AG10803 (cell line): ENCODE measurements around the gene EVX1.

Experiments
- DNase-seq: peaks from one replicate; pipeline ENCODE4 v3.0.0; 2010; ENCODE audit warnings: low read depth
- H3K4me3 ChIP-seq: 2 replicates; pipeline ENCODE4 v1.5.1; 2011; ENCODE audit warnings: mild to moderate bottlenecking, low read length, control low read depth
- TF ChIP-seq, protein P1 (sequence below): conservative IDR thresholded peaks from 2 replicates; pipeline ENCODE4 v1.5.1; 2011; ENCODE audit warnings: mild to moderate bottlenecking, low read length, control low read depth, inconsistent platforms

The EVX1 gene

DNA sequence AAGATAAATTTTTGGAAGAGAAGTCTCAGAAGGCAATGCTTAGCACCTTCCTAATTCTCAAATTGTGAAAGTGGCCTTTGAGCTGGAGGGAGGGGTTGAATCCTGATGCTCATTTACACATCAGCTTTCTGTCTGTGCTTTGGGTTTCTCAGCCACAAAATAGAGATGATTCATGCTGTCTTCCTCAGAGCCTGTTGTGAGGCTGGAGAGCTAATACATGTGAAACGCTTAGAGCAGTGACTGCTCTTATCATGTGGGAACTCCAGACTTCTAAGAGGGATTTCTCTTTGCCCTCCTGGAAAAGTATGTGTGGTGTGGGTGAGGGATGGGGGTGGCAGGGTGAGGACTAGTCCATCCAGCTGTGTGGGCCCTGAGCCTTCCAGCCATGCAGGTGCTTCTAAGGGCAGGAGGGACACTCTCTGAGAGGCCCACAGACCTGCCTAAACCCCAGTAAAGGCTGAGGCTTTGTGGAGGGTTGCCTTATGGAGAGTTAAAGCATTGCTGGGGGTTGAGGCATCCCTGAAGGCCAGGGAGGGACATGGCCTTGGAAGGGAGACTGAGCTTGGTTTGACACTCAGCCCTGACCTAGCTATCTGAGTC, 4.8 kb upstream of the EVX1 start:
- TF ChIP-seq, protein P1, sequence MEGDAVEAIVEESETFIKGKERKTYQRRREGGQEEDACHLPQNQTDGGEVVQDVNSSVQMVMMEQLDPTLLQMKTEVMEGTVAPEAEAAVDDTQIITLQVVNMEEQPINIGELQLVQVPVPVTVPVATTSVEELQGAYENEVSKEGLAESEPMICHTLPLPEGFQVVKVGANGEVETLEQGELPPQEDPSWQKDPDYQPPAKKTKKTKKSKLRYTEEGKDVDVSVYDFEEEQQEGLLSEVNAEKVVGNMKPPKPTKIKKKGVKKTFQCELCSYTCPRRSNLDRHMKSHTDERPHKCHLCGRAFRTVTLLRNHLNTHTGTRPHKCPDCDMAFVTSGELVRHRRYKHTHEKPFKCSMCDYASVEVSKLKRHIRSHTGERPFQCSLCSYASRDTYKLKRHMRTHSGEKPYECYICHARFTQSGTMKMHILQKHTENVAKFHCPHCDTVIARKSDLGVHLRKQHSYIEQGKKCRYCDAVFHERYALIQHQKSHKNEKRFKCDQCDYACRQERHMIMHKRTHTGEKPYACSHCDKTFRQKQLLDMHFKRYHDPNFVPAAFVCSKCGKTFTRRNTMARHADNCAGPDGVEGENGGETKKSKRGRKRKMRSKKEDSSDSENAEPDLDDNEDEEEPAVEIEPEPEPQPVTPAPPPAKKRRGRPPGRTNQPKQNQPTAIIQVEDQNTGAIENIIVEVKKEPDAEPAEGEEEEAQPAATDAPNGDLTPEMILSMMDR: no peak
- peak; percentile 63 for DNase-seq
- H3K4me3 ChIP-seq: no peak overlapping the region

DNA sequence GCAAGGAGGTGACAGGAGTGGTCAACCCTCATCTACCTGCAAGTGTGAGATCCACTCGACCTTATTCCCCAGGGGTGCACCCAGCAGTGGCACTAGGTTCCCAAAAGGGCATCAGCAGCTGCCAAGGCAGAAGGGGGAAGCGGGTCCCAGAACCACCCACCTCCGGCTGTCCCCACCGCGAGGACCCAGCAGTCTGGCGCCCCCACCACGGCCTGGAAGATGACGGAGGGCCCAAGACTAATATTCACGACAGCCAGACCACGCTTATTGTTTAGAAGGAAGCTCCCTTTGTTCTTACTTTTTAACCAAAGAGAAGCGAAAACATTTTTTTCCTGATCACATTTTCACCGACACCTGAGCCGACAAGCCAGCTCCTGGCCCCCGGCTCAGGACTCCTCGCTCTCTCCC, 3.6 kb upstream of the EVX1 start:
- TF ChIP-seq, protein P1: no peak
- no peak for DNase-seq
- H3K4me3 ChIP-seq: no peak overlapping the region

DNA sequence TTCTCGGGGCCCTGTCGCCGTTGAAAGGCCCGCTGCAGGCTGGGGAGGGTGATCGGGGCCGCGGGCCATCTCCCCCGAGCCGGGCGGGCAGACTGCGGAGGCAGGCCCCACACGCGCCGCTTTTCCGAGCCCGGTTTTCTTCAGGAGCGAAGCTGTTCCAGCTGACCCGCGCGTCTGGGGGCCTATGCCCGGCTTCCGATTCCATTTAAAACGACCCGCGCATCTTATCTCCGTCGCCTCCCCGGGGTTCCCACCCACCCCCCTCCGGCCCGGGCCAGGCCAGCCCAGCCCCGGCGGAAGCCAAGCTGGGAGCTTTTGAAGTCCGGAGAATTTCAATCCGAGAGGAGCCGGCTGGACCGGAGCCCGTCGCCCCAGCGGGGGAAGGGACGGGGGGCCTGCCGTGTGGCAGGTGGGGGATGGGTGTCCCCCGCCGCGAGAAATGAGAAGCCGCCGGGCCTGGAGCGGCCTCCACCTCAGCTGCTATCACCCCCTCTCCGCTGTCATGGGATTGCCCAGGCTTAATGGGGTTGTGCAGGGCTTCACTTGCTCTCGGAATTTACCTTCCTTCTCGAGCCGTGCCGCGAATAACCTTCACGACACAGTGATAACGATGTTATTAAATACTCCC, 3.1 kb upstream of the EVX1 start:
- no peak overlapping the region for H3K4me3 ChIP-seq
- no peak for DNase-seq
- TF ChIP-seq, protein P1: no peak

DNA sequence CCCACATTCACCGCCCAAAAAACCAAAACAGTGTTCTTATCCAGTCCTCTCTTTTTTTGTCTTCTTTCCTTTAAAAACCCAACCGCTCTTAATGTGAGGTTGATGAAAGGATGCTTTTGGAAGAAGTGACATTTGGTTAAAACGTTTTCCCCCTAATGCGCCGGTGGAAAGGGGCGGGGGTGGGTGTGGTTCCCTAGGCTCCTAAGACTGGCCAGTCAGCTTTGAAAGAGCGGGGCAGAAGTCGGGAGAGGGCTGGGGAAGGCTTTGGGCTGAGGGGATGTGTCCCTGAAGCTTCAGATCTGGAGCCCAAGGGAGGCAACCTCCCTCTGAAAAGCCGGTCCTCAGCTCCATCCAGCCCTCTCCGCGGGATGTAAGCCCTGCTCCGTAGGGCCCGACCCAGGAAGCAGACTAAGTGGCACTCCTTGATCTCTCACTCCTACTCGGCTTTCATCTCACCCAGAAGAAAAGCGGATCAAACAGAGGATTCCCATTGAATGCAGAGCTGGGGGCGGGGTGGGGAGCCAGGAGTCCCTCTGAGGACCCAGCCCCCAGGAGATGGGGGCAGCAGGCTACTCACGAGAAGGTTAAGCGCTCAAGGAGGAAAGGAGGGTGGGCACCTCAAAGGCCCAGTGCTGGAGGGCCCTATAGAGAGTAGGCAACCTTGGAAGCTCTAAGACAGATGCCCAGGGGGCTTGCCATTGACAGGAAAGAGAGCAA, 2.4 kb upstream of the EVX1 start:
- no peak for DNase-seq
- H3K4me3 ChIP-seq: no peak overlapping the region
- TF ChIP-seq, protein P1: no peak

DNA sequence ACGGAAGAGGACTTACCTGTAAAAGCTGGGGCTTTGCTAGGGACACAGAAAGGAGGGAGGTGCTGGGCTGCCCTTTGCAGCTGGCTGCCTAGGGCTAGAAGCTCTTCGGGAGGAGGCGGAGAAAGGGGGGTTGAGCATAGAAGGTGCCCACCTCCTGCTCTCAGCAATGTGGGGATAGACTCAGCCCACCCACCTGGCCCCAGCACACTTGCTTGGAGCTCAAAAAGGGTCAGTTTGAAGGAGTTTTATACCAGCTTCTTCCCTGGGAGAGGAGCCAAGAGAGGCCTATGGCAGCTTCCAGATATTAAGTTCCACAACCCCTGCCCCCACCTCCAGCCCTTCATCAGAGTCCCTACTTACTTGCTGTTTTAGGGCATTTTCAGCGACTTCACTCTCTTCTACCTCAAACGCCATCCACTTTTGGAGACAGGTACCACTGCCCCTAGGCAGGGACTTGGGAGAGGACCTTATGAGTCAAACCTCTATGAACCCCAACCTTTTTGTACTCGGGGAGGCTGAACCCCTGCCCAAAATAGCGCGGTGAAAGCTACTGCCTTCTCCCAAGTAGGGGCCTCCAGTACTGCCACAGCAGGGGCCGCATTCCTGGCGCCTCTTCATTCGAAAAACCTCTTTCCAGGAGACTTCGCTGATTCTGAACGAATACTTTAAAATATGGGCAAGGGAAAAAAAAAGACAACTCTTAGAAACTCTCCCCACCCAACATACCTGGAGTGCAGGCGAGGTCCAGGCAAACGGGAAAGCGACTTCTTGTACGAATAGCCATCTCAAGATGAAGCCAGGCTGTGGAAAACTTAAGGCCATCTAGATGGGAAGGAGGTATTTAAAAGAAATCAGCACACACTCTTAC, 1.2 kb upstream of the EVX1 start:
- no peak overlapping the region for H3K4me3 ChIP-seq
- DNase-seq: no peak
- TF ChIP-seq, protein P1: no peak

DNA sequence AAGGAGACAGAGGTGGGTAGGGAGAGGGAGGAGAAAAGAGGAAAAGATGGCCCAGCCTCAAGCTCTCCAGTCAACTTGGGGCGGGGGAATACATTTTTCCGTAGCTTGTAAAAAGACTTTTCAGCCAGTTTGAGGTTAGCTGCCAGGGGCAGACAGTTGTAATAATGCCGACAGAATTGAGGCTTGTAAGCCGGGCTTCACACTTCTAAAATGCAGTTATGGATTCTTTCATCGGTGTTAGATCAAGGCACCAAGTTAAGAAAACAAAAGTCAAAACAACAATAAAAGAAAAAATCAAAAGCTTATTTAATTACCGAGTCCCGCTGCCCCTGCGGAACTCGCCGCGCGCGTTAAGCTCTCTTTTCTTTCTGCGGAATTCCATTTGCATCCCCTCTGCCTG, 448 bp upstream of the EVX1 start:
- TF ChIP-seq, protein P1: no peak
- no peak for DNase-seq
- H3K4me3 ChIP-seq: no peak overlapping the region; the same call in 1 of the 2 replicates
